ENCODE measurements around the gene PML.
"Not testable (repeated sequence)": the region's sequence is repeated elsewhere in the genome, so short reads cannot be mapped to it uniquely, and the experiment has no call there.

PML gene

GRCh38 chr15:74060251-74060650 lies 65.7 kb downstream of the PML start:
- Histone ChIP-seq H3K36me3 (replicated peaks; ENCODE audit: insufficient read depth, low read length) (no peaks in the 10 kb centered on the region), H3K4me2 (ENCODE audit: low read depth, low read length) (no peak overlapping the region), H3F3A (ENCODE audit: insufficient read depth, low read length) (no peaks in the 10 kb centered on the region), H3K27me3 (replicated peaks; ENCODE audit: insufficient read depth, low read length) (peaks cover 3% of the 10 kb centered on the region), H3K9me2 (replicated peaks; ENCODE audit: insufficient read depth, low read length) (no peaks in the 10 kb centered on the region), H3K9me3 (replicated peaks; ENCODE audit: insufficient read depth, low read length) (no peaks in the 10 kb centered on the region), H3K9ac (ENCODE audit: low read length) (no peak overlapping the region), H3K4me1 (ENCODE audit: low read length) (no peaks in the 10 kb centered on the region), H3K79me2 (ENCODE audit: low read length) (no peaks in the 10 kb centered on the region), H2AFZ (ENCODE audit: low read length) (no peak overlapping the region), H3K4me3 (ENCODE audit: low read length) (no peak overlapping the region), H3K27ac (ENCODE audit: low read length) (no peak overlapping the region), H4K20me1 (ENCODE audit: insufficient read depth, low read length) (no peaks in the 10 kb centered on the region)
- TF ChIP-seq, protein P1, sequence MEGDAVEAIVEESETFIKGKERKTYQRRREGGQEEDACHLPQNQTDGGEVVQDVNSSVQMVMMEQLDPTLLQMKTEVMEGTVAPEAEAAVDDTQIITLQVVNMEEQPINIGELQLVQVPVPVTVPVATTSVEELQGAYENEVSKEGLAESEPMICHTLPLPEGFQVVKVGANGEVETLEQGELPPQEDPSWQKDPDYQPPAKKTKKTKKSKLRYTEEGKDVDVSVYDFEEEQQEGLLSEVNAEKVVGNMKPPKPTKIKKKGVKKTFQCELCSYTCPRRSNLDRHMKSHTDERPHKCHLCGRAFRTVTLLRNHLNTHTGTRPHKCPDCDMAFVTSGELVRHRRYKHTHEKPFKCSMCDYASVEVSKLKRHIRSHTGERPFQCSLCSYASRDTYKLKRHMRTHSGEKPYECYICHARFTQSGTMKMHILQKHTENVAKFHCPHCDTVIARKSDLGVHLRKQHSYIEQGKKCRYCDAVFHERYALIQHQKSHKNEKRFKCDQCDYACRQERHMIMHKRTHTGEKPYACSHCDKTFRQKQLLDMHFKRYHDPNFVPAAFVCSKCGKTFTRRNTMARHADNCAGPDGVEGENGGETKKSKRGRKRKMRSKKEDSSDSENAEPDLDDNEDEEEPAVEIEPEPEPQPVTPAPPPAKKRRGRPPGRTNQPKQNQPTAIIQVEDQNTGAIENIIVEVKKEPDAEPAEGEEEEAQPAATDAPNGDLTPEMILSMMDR (IDR thresholded peaks at IDR 0.05; ENCODE audit: low read length), result no peak
- TF ChIP-seq EZH2 (optimal IDR thresholded peaks at IDR 0.05; ENCODE audit: low read depth, low read length) (no peak), EZH2phosphoT487 (IDR thresholded peaks at IDR 0.05; ENCODE audit: low read length) (no peak)
- DNase-seq, result no peak

GRCh38 chr15:74062236-74062635 lies 67.7 kb downstream of the PML start:
- DNase-seq, result no peak
- TF ChIP-seq EZH2phosphoT487 (IDR thresholded peaks at IDR 0.05; ENCODE audit: low read length) (no peak), EZH2 (optimal IDR thresholded peaks at IDR 0.05; ENCODE audit: low read depth, low read length) (no peak)
- TF ChIP-seq, protein P1 (IDR thresholded peaks at IDR 0.05; ENCODE audit: low read length), result no peak
- H3K9ac ChIP-seq (ENCODE audit: low read length), result no peak overlapping the region
- no peak overlapping the region for H3K4me2 ChIP-seq (ENCODE audit: low read depth, low read length)
- H3K36me3 ChIP-seq (replicated peaks; ENCODE audit: insufficient read depth, low read length), result no peaks in the 10 kb centered on the region
- H3K27ac ChIP-seq (ENCODE audit: low read length), result no peak overlapping the region
- H3F3A ChIP-seq (ENCODE audit: insufficient read depth, low read length), result no peaks in the 10 kb centered on the region
- no peaks in the 10 kb centered on the region for H3K79me2 ChIP-seq (ENCODE audit: low read length)
- H3K4me1 ChIP-seq (ENCODE audit: low read length), result no peaks in the 10 kb centered on the region
- no peaks in the 10 kb centered on the region for H3K27me3 ChIP-seq (replicated peaks; ENCODE audit: insufficient read depth, low read length)
- no peak overlapping the region for H3K4me3 ChIP-seq (ENCODE audit: low read length)
- H3K9me2 ChIP-seq (replicated peaks; ENCODE audit: insufficient read depth, low read length), result no peaks in the 10 kb centered on the region
- no peaks in the 10 kb centered on the region for H3K9me3 ChIP-seq (replicated peaks; ENCODE audit: insufficient read depth, low read length)
- H4K20me1 ChIP-seq (ENCODE audit: insufficient read depth, low read length), result no peaks in the 10 kb centered on the region
- no peak overlapping the region for H2AFZ ChIP-seq (ENCODE audit: low read length)

- Histone ChIP-seq H3K4me2 (ENCODE audit: low read depth, low read length) (no peak overlapping the region), H3K9me2 (replicated peaks; ENCODE audit: insufficient read depth, low read length) (no peaks in the 10 kb centered on the region), H3K27ac (ENCODE audit: low read length) (no peak overlapping the region), H3K79me2 (ENCODE audit: low read length) (no peaks in the 10 kb centered on the region), H3K4me1 (ENCODE audit: low read length) (no peaks in the 10 kb centered on the region), H3K27me3 (replicated peaks; ENCODE audit: insufficient read depth, low read length) (no peaks in the 10 kb centered on the region), H2AFZ (ENCODE audit: low read length) (no peak overlapping the region), H3K9me3 (replicated peaks; ENCODE audit: insufficient read depth, low read length) (no peaks in the 10 kb centered on the region), H3F3A (ENCODE audit: insufficient read depth, low read length) (no peaks in the 10 kb centered on the region), H3K4me3 (ENCODE audit: low read length) (no peak overlapping the region), H4K20me1 (ENCODE audit: insufficient read depth, low read length) (no peaks in the 10 kb centered on the region), H3K9ac (ENCODE audit: low read length) (no peak overlapping the region), H3K36me3 (replicated peaks; ENCODE audit: insufficient read depth, low read length) (no peaks in the 10 kb centered on the region)
- no peak for TF ChIP-seq EZH2phosphoT487 (IDR thresholded peaks at IDR 0.05; ENCODE audit: low read length)
- DNase-seq, result no peak
These were observed 68.2 kb downstream of the PML start for GRCh38 chr15:74062671-74063070.

DNA sequence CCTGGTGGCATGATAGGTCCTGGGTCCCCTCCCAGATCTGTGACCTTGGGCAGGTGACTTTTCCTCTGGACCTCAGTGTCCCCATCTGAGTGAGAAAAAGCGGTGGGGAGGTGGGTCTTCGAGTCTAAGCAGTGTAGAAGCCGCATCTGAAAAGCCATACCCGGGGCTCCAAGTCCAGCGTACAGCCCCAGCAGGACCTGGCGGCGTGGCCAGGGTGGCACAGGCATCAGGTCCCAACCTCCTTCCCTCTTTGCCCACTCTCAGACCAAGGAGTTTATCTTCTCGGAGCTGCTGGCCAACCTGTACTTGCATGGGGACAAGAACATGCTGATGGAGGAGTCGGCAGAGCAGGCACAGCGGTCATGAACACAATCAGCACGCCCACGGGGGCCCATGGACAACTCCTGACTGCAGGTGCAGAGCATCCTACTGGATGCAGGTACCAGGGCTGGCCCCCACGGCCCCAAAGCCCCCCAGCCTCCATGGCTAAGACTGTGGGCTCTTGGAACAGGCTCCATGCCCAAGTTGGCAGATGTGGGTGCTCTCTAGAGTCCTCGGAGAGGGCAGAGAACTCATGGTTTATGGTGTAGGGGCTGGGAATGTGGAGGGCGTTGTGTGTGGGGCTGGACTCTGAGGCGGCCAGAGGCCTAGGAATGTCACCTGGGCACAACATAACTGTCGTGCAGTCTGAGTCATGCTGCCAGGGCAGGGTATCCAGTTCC lies 69.1 kb downstream of the PML start:
- not testable (repeated sequence) for H2AFZ ChIP-seq (ENCODE audit: low read length); DNase-seq; H3K4me3 ChIP-seq (ENCODE audit: low read length); H3K9me3 ChIP-seq (replicated peaks; ENCODE audit: insufficient read depth, low read length); H3K36me3 ChIP-seq (replicated peaks; ENCODE audit: insufficient read depth, low read length); H3F3A ChIP-seq (ENCODE audit: insufficient read depth, low read length); H3K27ac ChIP-seq (ENCODE audit: low read length); H3K79me2 ChIP-seq (ENCODE audit: low read length); H3K9me2 ChIP-seq (replicated peaks; ENCODE audit: insufficient read depth, low read length); H3K9ac ChIP-seq (ENCODE audit: low read length); H3K27me3 ChIP-seq (replicated peaks; ENCODE audit: insufficient read depth, low read length); H4K20me1 ChIP-seq (ENCODE audit: insufficient read depth, low read length); H3K4me2 ChIP-seq (ENCODE audit: low read depth, low read length); H3K4me1 ChIP-seq (ENCODE audit: low read length)

GRCh38 chr15:74064183-74064582 lies 69.7 kb downstream of the PML start:
- H3K4me2 ChIP-seq (ENCODE audit: low read depth, low read length); H3F3A ChIP-seq (ENCODE audit: insufficient read depth, low read length); H3K9me2 ChIP-seq (replicated peaks; ENCODE audit: insufficient read depth, low read length); H3K27ac ChIP-seq (ENCODE audit: low read length); H4K20me1 ChIP-seq (ENCODE audit: insufficient read depth, low read length); H3K79me2 ChIP-seq (ENCODE audit: low read length); H2AFZ ChIP-seq (ENCODE audit: low read length); H3K9ac ChIP-seq (ENCODE audit: low read length); H3K4me3 ChIP-seq (ENCODE audit: low read length); H3K9me3 ChIP-seq (replicated peaks; ENCODE audit: insufficient read depth, low read length); H3K36me3 ChIP-seq (replicated peaks; ENCODE audit: insufficient read depth, low read length); DNase-seq; H3K27me3 ChIP-seq (replicated peaks; ENCODE audit: insufficient read depth, low read length); H3K4me1 ChIP-seq (ENCODE audit: low read length): not testable (repeated sequence)

- H3K36me3 ChIP-seq (replicated peaks; ENCODE audit: insufficient read depth, low read length); H3K9me3 ChIP-seq (replicated peaks; ENCODE audit: insufficient read depth, low read length); H3K79me2 ChIP-seq (ENCODE audit: low read length); H3K27ac ChIP-seq (ENCODE audit: low read length); H3F3A ChIP-seq (ENCODE audit: insufficient read depth, low read length); H3K4me1 ChIP-seq (ENCODE audit: low read length); H4K20me1 ChIP-seq (ENCODE audit: insufficient read depth, low read length); DNase-seq; H3K4me3 ChIP-seq (ENCODE audit: low read length); H3K9me2 ChIP-seq (replicated peaks; ENCODE audit: insufficient read depth, low read length); H3K27me3 ChIP-seq (replicated peaks; ENCODE audit: insufficient read depth, low read length); H2AFZ ChIP-seq (ENCODE audit: low read length); H3K9ac ChIP-seq (ENCODE audit: low read length); H3K4me2 ChIP-seq (ENCODE audit: low read depth, low read length): not testable (repeated sequence)
These were observed 70.3 kb downstream of the PML start for GRCh38 chr15:74064822-74065221.
